Smooth muscle cell of trachea (primary cell): ENCODE results near the gene PAWR. TPM values are rescaled to one million over a fixed set of nuclear protein-coding genes. Genes with fewer than 3 reads are reported as not detected.

Experiments
- total RNA-seq: library from RNA; depleted of rRNA; stranded (reverse); fragments of >200 nt; gene quantifications from 2 replicates; pipeline ENCODE4 v1.2.1, GENCODE V29; 2014

Gene PAWR
- total RNA-seq, result 5.5 and 8.6 TPM in 2 replicates

GRCh38 chr12:79690638-79691510 lies at the start of gene PAWR:
Gene PAWR, minus strand, starts transcription at chr12:79690964. Its CDS starts 720 bp downstream, at chr12:79690244.

Other genes starting within 250 kb of the PAWR start
- gene PPP1R12A, start 244.1 kb upstream of the PAWR start, total RNA-seq, result 72.3 and 141 TPM in 2 replicates